Peyer's patch (tissue), 4 donors: ENCODE data around the gene PRRG2.
A peak's percentile ranks its signal among the peaks of the same experiment; 100 is the strongest.

ENCODE experiments used
- POLR2A ChIP-seq, 2 donors: fragments of 450-650 bp; IDR thresholded peaks; one replicate each; pipeline ENCODE4 v1.5.1; 2017; ENCODE audit warnings: antibody characterized with exemption in 2 of 2, mild to moderate bottlenecking in 2 of 2, moderate library complexity in 2 of 2
- TF ChIP-seq, protein P1 (sequence below), 6 experiments: fragments of 450-650 bp in 4 of 6; fragments of 200-600 bp in 2 of 6; sonication (generic) in 1 of 6; IDR thresholded peaks; one replicate each; pipeline ENCODE4 v1.5.1; 2017 to 2019; ENCODE audit warnings: antibody characterized with exemption in 6 of 6, mild to moderate bottlenecking in 3 of 6, moderate library complexity in 1 of 6

- TF ChIP-seq, protein P1, sequence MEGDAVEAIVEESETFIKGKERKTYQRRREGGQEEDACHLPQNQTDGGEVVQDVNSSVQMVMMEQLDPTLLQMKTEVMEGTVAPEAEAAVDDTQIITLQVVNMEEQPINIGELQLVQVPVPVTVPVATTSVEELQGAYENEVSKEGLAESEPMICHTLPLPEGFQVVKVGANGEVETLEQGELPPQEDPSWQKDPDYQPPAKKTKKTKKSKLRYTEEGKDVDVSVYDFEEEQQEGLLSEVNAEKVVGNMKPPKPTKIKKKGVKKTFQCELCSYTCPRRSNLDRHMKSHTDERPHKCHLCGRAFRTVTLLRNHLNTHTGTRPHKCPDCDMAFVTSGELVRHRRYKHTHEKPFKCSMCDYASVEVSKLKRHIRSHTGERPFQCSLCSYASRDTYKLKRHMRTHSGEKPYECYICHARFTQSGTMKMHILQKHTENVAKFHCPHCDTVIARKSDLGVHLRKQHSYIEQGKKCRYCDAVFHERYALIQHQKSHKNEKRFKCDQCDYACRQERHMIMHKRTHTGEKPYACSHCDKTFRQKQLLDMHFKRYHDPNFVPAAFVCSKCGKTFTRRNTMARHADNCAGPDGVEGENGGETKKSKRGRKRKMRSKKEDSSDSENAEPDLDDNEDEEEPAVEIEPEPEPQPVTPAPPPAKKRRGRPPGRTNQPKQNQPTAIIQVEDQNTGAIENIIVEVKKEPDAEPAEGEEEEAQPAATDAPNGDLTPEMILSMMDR (IDR thresholded peaks at IDR 0.05), result peak; percentile 85 to 98 (median 97)
- no peak for TF ChIP-seq POLR2A (IDR thresholded peaks at IDR 0.05)
These were observed 34.1 kb upstream of the PRRG2 start for GRCh38 chr19:49546825-49547565.
